HG02981 (cell line): ENCODE results near the gene CTNNA2.

Experiments
- ATAC-seq: cut with Tn5 transposase; IDR thresholded peaks from one replicate; pipeline ENCODE4 v1.9.1; 2021; ENCODE audit warnings: mild to moderate bottlenecking, moderate library complexity; ENCODE audit not compliant: unreplicated experiment

The CTNNA2 gene

GRCh38 chr2:79611448-79612016, 98.7 kb downstream of the CTNNA2 start:
- no peak for ATAC-seq

- no peak for ATAC-seq
Measured at GRCh38 chr2:79612999-79613398, 100.1 kb downstream of the CTNNA2 start.

- ATAC-seq, result no peak
Measured at GRCh38 chr2:79619442-79619841, 106.6 kb downstream of the CTNNA2 start.

- no peak for ATAC-seq
Measured at GRCh38 chr2:79619976-79620375, 107.1 kb downstream of the CTNNA2 start.

GRCh38 chr2:79620679-79621078, 107.8 kb downstream of the CTNNA2 start:
- ATAC-seq, result no peak

- ATAC-seq, result no peak
Measured at GRCh38 chr2:79621252-79621651, 108.4 kb downstream of the CTNNA2 start.

GRCh38 chr2:79621755-79622154, 108.9 kb downstream of the CTNNA2 start:
- no peak for ATAC-seq

- no peak for ATAC-seq
Measured at GRCh38 chr2:79622508-79622907, 109.7 kb downstream of the CTNNA2 start.

- no peak for ATAC-seq
Measured at GRCh38 chr2:79627237-79627636, 114.4 kb downstream of the CTNNA2 start.

- ATAC-seq, result no peak
Measured at GRCh38 chr2:79630060-79630459, 117.2 kb downstream of the CTNNA2 start.

- ATAC-seq, result no peak
Measured at GRCh38 chr2:79630972-79631557, 118.2 kb downstream of the CTNNA2 start.

GRCh38 chr2:79638410-79638809, 125.6 kb downstream of the CTNNA2 start:
- ATAC-seq, result no peak

GRCh38 chr2:79638954-79639353, 126.1 kb downstream of the CTNNA2 start:
- no peak for ATAC-seq

- no peak for ATAC-seq
Measured at GRCh38 chr2:79640001-79640400, 127.2 kb downstream of the CTNNA2 start.

- ATAC-seq, result no peak
Measured at GRCh38 chr2:79649531-79649930, 136.7 kb downstream of the CTNNA2 start.

GRCh38 chr2:79660557-79660956, 147.7 kb downstream of the CTNNA2 start:
- ATAC-seq, result no peak

GRCh38 chr2:79665091-79665490, 152.2 kb downstream of the CTNNA2 start:
- no peak for ATAC-seq

- no peak for ATAC-seq
Measured at GRCh38 chr2:79666430-79666829, 153.6 kb downstream of the CTNNA2 start.

GRCh38 chr2:79669714-79670113, 156.9 kb downstream of the CTNNA2 start:
- ATAC-seq, result no peak

- ATAC-seq, result no peak
Measured at GRCh38 chr2:79670198-79670597, 157.3 kb downstream of the CTNNA2 start.

- ATAC-seq, result no peak
Measured at GRCh38 chr2:79686884-79687283, 174.0 kb downstream of the CTNNA2 start.

GRCh38 chr2:79695248-79695647, 182.4 kb downstream of the CTNNA2 start:
- no peak for ATAC-seq

GRCh38 chr2:79697200-79697599, 184.3 kb downstream of the CTNNA2 start:
- ATAC-seq, result no peak
